Psoas muscle (tissue), 8 donors: Measurements from ENCODE around the gene OR10H3. TPM values are rescaled to one million over a fixed set of nuclear protein-coding genes. Genes with fewer than 3 reads are reported as not detected.
A peak's percentile ranks its signal among the peaks of the same experiment; 100 is the strongest.

Source experiments
- ATAC-seq, 4 donors: fragments of 200-7000 bp; cut with Tn5 transposase; one replicate each; pipeline ENCODE4 v1.9.1; 2020; ENCODE audit warnings: moderate library complexity in 3 of 4, mild to moderate bottlenecking in 2 of 4
- DNase-seq, 2 donors: peaks; one replicate each; pipeline ENCODE4 v3.0.0-alpha.2; 2020
- H3K27ac ChIP-seq: fragments of 200-600 bp; one replicate; pipeline ENCODE4 v1.8.0; 2022
- H3K27me3 ChIP-seq, 3 donors: fragments of 200-600 bp in 1 of 3; one replicate each; pipeline versions ENCODE4 v1.6.1 to v1.8.0; 2013 to 2022; ENCODE audit warnings: low read length in 2 of 3, mild to moderate bottlenecking in 2 of 3, moderate library complexity in 1 of 3; ENCODE audit not compliant: insufficient read depth in 3 of 3
- H3K36me3 ChIP-seq, 2 donors: fragments of 200-600 bp in 1 of 2; one replicate each; pipeline versions ENCODE4 v1.6.1 to v1.8.0; 2013 to 2022; ENCODE audit warnings: low read depth in 1 of 2, mild to moderate bottlenecking in 1 of 2, moderate library complexity in 1 of 2; ENCODE audit not compliant: insufficient read depth in 1 of 2
- H3K4me1 ChIP-seq: fragments of 200-600 bp; one replicate; pipeline ENCODE4 v1.8.0; 2022
- H3K4me3 ChIP-seq: fragments of 200-600 bp; one replicate; pipeline ENCODE4 v1.8.0; 2022; ENCODE audit warnings: mild to moderate bottlenecking
- H3K9me3 ChIP-seq: fragments of 200-600 bp; one replicate; pipeline ENCODE4 v1.8.0; 2022
- WGBS, 3 donors: extraction: QIAGEN DNeasy Blood & Tissue Kit; methylation state at CpG; one replicate each; pipeline versions ENCODE4 v1.1.6 to v1.1.7; 2013; 5-methylcytosine and 5-hydroxymethylcytosine counted together
- intact Hi-C, 2 donors: fragments of 100-400 bp; cut with DNase I; formaldehyde crosslinking; loops; one replicate each; pipeline versions ENCODE4 v1.11.0 to v1.14.2; 2022
- long read RNA-seq, 2 donors: library from polyadenylated mRNA; unstranded; transcript quantifications; one replicate each; pipeline ENCODE4 v2.0.0, GENCODE V29; 2021
- polyA plus RNA-seq, 3 donors: library from polyadenylated mRNA; stranded (reverse); fragments of 200-250 nt; gene quantifications; one replicate each; pipeline ENCODE4 v1.2.3, GENCODE V29; 2013
- total RNA-seq, 4 donors: library from RNA; stranded (reverse); fragmentation: NEBNext Ultra II Directional in 2 of 4; extraction: Animal tissue kit (Norgen Biotek cat#: 25700) in 2 of 4; gene quantifications; one replicate each; pipeline versions ENCODE4 v1.2.1 to v1.2.4, GENCODE V29; 2021 to 2023
- TF ChIP-seq, protein P1 (sequence below): fragments of 200-600 bp; IDR thresholded peaks from one replicate; pipeline ENCODE4 v1.8.0; 2022; ENCODE audit warnings: antibody characterized with exemption
- donor health status: healthy with polysubstance abuse.
- donor health status: DM: no; HTN: no; CAD: no; lungs with moderate emphysema.
- donor health status: Bipolar disorder and iron deficiency.
- donor health status: healthy.
- donor health status: DM: yes; HTN: yes; CAD: no.
- donor health status: DM: no; HTN: no; CAD: no.
- donor health status: DM: no; HTN: no; CAD: no.
- donor health status: DM: yes; HTN: yes; CAD: no.

The OR10H3 gene, protein sequence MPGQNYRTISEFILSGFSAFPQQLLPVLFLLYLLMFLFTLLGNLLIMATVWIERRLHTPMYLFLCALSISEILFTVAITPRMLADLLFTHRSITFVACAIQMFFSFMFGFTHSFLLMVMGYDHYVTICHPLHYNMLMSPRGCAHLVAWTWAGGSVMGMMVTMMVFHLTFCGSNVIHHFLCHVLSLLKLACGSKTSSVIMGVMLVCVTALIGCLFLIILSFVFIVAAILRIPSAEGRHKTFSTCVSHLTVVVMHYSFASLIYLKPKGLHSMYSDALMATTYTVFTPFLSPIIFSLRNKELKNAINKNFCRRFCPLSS
- total RNA-seq: not detected
- polyA plus RNA-seq: not detected
- long read RNA-seq, donor 1: 0 reads
- long read RNA-seq, donor 2: 0 reads

DNA sequence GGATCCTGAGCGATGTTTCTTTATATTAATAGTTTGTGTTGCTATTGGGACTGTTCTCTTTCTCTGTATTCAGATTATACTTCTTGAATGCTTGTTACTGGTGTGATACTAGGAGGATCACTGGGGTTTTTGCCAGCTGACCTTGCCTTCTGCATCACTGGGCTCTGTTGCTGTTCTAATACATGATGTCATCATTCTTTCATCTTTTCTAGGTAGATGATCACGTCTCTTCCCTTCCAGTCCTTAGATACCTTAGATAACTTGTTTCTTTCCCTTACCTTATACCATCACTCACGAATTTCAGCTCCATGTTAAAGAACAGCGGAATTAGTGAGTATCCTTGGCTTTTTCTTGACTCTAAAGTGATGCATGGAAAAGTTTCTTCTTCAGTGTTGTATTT lies at the start of gene OR10H3:
Gene OR10H3 (plus strand): TSS at position 264 of the 400 bp plus-strand sequence. CDS start 3,408 bp downstream, outside the sequence.
- Histone ChIP-seq H3K36me3 (no peaks in the 10 kb centered on the region), H3K27me3 (no peaks in the 10 kb centered on the region), H3K4me3 (no peak within 1 kb of the TSS), H3K4me1 (no peaks in the 10 kb centered on the region), H3K9me3 (peaks cover 9% of the 10 kb centered on the region), H3K27ac (no peak within 1 kb of the TSS)
- TF ChIP-seq, protein P1, sequence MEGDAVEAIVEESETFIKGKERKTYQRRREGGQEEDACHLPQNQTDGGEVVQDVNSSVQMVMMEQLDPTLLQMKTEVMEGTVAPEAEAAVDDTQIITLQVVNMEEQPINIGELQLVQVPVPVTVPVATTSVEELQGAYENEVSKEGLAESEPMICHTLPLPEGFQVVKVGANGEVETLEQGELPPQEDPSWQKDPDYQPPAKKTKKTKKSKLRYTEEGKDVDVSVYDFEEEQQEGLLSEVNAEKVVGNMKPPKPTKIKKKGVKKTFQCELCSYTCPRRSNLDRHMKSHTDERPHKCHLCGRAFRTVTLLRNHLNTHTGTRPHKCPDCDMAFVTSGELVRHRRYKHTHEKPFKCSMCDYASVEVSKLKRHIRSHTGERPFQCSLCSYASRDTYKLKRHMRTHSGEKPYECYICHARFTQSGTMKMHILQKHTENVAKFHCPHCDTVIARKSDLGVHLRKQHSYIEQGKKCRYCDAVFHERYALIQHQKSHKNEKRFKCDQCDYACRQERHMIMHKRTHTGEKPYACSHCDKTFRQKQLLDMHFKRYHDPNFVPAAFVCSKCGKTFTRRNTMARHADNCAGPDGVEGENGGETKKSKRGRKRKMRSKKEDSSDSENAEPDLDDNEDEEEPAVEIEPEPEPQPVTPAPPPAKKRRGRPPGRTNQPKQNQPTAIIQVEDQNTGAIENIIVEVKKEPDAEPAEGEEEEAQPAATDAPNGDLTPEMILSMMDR: no peak
- intact Hi-C loops: no loop called here
- 51 to 67% (median 57%) methylated on average over 4 of the region's 4 CpGs for WGBS, 3 donors
- DNase-seq (no peak), ATAC-seq (no peak)

- H3K27ac ChIP-seq: no peak overlapping the region
- peaks cover 8% of the 10 kb centered on the region for H3K9me3 ChIP-seq
- no peaks in the 10 kb centered on the region for H3K27me3 ChIP-seq
- 60 to 61% (median 61%) methylated on average over 19 of the region's 19 CpGs for WGBS, 3 donors
- DNase-seq (no peak), ATAC-seq (no peak)
- no peaks in the 10 kb centered on the region for H3K36me3 ChIP-seq
- intact Hi-C loops: no loop called here
- H3K4me3 ChIP-seq: no peak overlapping the region
- TF ChIP-seq, protein P1: no peak
- H3K4me1 ChIP-seq: no peaks in the 10 kb centered on the region
Observed at GRCh38 chr19:15696654-15697194, 41.1 kb upstream of the OR10H3 start.

DNA sequence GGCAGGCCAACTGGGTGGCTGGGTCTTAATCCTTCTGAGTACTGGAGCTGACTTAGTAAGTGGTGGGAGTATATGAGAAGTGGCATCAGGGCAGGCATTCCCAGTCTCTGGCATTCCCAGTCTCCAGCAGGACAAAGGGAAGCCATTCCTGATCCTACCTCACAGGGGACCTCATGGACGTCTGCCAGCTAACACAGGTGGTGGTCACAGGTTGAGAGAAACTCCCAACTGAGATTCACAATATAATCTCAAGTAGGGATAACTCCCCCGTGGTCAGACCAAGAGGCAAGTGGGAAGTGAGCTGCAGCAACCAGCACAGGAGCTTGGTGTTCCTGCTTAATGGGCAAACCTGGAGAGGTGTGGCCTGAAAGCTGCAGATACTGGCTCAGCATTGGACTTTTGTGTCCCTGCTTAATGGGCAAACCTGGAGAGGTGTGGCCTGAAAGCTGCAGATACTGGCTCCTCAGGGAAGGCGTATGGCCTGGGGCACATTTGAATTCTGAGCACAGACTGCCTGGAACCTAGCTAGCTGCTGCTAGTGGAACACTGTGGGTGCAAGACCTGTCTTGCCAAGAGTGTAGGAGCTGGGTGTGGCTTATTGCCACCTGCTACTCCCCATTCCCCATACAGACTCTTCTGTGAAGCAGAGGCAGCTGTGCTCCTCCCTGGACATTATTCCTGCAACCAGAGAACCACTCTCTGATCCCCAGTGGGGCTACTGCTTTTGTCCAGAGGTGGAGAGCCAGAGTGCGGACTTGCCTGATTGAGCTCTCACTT lies 35.8 kb upstream of the OR10H3 start:
- no peaks in the 10 kb centered on the region for H3K27me3 ChIP-seq
- no peak for ATAC-seq
- H3K4me3 ChIP-seq: no peak overlapping the region
- intact Hi-C loops: no loop called here
- WGBS, 3 donors: 26 to 45% (median 35%) methylated on average over 3 to 4 of the region's 4 CpGs
- TF ChIP-seq, protein P1: no peak
- peaks cover 8% of the 10 kb centered on the region for H3K9me3 ChIP-seq
- no peak overlapping the region for H3K27ac ChIP-seq
- DNase-seq: no peak
- H3K4me1 ChIP-seq: no peaks in the 10 kb centered on the region
- no peaks in the 10 kb centered on the region for H3K36me3 ChIP-seq

DNA sequence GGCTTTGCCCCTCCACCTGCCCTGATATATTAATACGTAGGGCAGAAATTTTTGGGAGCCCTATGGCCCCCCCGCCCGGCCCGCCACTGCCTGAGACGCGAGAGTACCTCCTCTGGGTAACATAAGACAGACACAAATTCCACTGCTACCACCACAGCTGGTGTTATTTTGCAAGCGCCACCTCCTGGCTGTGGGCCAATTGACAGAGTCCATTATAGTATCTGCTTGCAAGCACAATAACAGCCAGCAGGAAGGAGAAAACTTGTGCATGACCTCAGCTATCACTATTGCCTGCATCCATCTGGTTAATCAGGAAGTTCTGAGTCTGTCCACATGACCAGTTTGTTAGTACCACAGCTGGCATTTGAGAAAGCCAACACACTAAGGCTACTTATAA lies 35.3 kb upstream of the OR10H3 start:
- Histone ChIP-seq H3K4me3 (no peak overlapping the region), H3K36me3 (no peaks in the 10 kb centered on the region), H3K4me1 (no peaks in the 10 kb centered on the region), H3K9me3 (peaks cover 8% of the 10 kb centered on the region), H3K27me3 (no peaks in the 10 kb centered on the region), H3K27ac (no peak overlapping the region)
- intact Hi-C loops: no loop called here
- peak; percentile 66 to 87 for DNase-seq
- TF ChIP-seq, protein P1: no peak
- ATAC-seq: peak in 3 of 4 donors; percentile 46 to 56 (median 56)
- WGBS, 3 donors: 0 to 3% (median 2%) methylated on average over 7 of the region's 7 CpGs
